GM19025 (cell line): ENCODE data around the gene INPP5D.

Experiments used
- ATAC-seq: cut with Tn5 transposase; IDR thresholded peaks from one replicate; pipeline ENCODE4 v1.9.1; 2021; ENCODE audit warnings: mild to moderate bottlenecking, low read depth, moderate library complexity; ENCODE audit not compliant: unreplicated experiment

INPP5D gene

DNA sequence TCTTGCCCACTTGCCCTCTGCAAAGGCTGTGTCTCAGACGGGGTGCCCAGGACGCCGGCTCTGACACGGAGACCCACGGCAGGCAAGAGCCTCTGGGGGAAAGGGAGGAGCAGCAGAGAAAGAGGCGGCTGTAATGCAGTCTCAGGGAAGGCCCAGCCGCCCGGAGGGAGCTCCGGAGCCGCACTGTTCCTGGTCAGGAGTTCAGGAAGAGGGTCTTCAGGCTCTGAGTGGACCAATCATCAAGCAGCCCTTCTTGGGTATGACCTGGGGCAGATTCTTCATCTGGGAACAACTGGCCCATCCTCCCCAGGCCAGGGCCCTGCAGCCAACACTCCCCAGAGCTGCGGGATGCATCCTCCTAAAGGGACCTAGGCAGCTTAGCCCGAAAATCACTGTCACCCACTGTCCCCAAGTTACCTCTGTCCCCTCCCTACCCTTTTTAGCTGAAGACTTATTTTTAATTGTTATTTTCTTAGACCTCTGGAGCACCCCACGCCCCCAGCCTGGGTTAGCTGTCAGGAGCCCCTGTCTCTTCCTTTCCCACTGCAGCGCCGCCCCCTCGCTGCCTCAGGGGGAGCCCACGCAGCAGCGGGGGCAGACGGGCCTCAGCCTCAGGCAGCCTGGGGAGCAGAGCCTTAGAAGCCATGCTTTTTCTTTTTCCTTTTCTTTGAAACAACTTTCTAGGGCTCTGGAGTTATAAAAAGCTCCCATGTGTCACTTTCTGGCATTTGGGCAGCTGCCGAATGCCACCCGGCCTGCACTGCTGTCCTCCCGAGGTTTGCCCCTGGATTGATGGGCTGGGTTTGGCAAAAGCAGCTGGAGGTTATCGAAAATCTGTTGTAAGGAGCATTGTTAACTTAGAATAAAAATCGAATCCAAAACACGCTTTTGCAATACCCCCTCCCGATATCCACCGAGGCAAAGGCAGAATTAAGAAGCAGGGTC lies 28.3 kb upstream of the INPP5D start:
- ATAC-seq: no peak

GRCh38 chr2:233032551-233033320 lies 27.4 kb upstream of the INPP5D start, which contains the start of gene NEU2:
Gene NEU2, plus strand, starts transcription at chr2:233032672. Its CDS starts 0 bp downstream, at chr2:233032672.
- ATAC-seq: no peak

DNA sequence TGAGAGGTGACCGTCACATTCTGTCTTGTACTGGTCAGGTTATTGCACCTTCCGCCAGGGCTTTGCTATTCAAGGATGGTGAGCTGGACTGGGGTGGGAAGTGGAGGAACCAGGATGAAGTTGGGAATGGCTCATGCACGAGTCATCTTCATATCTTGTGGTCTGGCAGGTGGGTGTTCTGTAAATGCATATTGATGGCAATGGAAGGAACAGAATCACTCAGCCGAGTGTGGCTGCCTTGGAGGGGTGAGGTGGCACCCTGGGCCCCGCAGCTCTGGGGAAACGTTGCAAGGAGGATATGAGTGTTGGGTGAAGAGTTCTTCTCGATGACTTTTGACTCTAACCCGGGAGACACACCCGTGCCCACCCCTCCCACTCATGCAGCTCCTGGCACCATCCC lies 26.5 kb upstream of the INPP5D start:
- ATAC-seq: no peak

GRCh38 chr2:233034091-233034882 lies 25.9 kb upstream of the INPP5D start:
- no peak for ATAC-seq

- ATAC-seq: no peak
Observed at GRCh38 chr2:233035426-233036161, 24.5 kb upstream of the INPP5D start.

- no peak for ATAC-seq
Observed at GRCh38 chr2:233036162-233036838, 23.8 kb upstream of the INPP5D start.

DNA sequence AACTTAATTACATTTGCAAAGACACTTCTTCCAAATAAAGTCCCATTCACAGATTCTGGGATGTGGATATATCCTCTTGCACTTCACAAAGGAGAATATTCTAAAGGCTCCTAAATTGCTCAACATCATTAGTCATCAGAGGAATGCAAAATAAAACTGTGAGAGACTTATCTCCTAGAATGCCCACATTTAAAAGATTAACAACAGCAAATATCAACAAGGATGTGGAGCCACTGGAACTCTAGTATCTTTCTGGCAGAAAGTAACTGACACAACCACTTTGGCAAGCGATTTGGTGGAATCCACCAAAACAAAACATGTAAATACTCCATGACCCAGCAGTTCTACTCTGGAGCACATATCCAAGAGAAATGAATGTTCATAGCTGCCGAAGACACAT lies 23.1 kb upstream of the INPP5D start:
- no peak for ATAC-seq

DNA sequence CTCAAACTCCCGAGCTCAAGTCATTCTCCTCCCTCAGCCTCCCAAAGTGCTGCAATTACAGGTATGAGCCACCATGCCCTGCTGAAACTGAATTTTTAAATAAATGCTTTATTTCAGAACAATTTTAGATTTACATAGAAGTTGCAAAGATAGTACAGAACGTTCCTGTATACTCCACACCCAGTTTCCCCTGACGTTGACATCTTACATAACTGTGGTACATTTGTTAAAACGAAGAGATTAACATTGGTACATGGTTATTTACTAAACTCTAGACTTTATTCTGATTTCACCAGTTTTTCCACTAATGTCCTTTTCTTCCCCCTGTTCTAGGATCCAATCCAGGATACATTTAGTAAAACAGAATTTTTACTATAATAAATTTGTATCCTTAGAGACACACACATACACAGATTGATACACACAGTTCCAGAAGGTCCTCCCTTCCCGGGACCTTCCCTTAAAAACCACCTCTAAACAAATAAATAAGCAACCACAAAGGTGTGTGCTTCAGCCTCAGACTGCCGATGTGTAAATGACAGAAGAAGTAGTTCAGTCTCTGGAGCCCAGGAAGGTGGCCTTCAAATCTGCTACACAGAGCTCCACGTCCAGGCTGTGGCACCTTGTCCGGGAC lies 20.8 kb upstream of the INPP5D start:
- ATAC-seq: no peak

- no peak for ATAC-seq
Observed at GRCh38 chr2:233039846-233040530, 20.2 kb upstream of the INPP5D start.

DNA sequence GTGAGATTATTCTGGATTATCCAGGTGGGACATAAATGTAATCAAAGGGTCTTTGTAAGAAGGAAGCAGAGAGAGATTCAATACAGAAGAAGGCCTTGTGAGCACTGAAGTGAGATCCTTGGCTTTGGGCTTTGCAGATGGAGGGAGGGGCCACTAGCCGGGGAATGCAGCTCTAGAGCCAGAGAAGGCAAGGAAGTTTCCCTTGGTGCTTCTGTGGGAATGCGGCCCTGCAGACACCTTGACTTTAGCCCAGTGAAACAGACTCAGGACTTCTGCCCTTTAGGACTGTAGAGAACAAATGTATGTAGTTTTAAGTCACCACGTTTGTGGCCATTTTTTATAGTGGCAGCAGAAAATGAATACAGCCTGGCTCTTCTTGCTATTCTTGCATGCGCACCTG lies 19.6 kb upstream of the INPP5D start:
- ATAC-seq: no peak

GRCh38 chr2:233041722-233042323 lies 18.3 kb upstream of the INPP5D start:
- ATAC-seq: no peak

DNA sequence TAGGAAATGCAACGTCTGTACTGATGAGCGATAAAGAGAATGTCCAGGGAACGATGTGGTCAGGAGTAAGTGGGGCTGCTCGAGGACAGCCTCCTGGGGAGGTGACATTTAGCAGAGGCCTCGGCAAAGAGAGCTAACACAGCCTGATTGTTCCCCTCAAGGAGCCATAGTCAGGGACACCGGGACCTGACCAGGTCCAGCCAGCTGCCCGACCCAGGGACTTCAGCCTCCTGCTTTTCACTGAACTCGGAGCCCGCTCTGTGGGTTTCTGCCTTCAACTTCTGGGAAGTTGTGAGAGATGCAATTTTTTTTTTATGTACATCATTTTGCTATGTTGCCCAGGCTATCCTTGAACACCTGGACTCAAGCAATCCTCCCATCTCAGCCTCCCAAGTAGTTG lies 17.6 kb upstream of the INPP5D start:
- ATAC-seq: no peak

DNA sequence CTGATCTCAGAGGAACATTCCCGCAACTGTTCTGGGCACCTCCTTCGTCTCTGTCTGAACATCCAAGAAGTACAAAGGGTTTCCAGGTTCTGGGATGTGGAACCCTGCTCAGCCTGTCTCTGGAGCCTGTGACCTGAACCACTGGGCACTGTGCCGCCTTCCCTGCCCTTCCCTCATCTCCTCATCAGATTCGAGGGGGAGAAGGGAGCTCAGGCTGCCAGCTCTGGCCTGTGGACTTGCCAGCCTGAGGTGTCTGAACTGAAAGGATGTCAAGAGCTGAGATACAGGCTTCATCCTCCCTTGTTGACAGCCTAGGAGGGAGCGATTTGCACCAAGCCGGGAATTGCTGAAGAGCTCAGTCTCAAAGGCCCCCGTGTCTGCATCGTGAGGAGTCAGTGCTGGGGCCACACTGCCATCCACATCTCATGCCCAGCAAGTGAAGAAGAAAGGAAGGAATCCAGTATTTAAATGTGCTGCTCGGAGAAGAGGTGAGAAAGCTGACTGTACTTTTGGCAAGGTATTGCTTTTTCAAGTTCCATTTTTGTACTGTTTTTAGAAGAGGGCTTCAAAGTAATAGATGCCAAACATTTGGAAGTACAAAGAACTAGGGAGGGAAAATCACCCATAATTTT lies 15.1 kb upstream of the INPP5D start:
- no peak for ATAC-seq

DNA sequence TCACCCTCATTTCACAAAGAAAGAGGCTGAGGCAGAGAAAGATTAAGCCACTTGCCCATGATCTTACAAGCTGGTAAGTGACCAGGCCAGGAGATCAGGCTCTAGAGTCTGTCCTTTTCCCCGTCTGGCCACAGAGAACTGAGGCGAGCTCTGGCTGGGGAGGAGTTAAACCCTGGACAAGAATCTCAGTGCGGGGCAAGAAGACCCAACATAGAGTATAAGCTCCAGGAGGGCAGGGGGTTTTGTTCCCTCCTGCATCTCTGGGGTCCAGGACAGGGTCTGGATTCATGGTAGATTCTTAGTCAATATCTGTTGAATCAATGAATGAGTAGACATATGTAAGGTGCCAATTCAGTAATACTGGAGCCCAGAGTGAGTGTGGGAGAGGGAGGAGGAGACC lies 12.9 kb upstream of the INPP5D start:
- ATAC-seq: no peak

- ATAC-seq: no peak
Observed at GRCh38 chr2:233047667-233048066, 12.5 kb upstream of the INPP5D start.

- no peak for ATAC-seq
Observed at GRCh38 chr2:233048569-233049193, 11.5 kb upstream of the INPP5D start.

DNA sequence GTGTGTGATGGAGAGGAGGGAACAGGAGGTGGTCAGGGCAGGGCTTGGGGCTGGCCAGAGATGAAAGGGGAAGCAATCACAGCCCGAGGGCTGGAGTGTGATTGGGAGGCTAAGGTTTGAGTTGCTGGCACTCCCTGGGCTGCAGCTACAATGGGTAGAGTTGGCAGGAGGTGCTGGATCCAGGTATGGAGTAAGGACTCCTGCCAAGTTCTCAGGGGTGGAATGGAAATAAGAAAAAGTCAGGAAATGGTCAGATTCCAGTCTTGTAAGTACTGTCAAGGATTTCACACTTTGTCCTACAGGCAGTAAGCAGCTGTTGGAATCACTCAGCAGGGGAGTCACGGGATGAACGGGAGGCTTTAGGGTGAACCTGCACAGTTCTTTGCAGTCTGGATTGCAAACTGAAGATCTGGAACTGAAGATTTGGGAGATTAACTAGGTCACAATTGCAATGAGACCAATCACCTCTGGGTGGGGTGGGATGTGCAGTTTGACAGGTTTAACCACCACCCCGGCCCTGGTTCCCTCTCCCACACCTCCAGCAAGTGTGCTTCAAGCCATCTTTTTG lies 10.9 kb upstream of the INPP5D start:
- ATAC-seq: no peak
